ENCODE results near the gene ROCK2. TPM values are rescaled to one million over a fixed set of nuclear protein-coding genes. Genes with fewer than 3 reads are reported as not detected.
A peak's percentile ranks its signal among the peaks of the same experiment; 100 is the strongest.

ROCK2 gene
- total RNA-seq, 2 donors from 2014 or later, result 15.0 to 17.6 TPM

DNA sequence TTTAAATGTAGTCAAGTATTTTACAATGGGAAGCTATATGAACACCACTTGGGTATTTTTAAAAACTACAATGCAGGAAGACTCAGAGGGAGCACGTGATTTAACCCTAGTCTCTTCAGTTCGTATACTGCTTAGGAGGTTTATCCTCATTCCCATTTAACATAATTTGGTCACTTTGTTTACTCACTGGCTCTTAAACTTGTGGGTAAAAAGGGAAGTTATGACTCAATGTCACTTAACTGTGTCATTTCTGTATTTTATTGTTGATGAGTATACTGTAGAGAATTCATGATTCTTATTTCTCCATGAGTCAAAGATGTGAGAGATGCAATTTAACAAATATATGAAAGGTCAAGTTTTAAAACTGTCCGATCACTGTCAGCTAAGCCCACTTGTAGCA lies 141.0 kb downstream of the ROCK2 start:
- no peak overlapping the region for H3K27ac Mint-ChIP-seq
- no peak for DNase-seq
- peak; percentile 20 for ATAC-seq

DNA sequence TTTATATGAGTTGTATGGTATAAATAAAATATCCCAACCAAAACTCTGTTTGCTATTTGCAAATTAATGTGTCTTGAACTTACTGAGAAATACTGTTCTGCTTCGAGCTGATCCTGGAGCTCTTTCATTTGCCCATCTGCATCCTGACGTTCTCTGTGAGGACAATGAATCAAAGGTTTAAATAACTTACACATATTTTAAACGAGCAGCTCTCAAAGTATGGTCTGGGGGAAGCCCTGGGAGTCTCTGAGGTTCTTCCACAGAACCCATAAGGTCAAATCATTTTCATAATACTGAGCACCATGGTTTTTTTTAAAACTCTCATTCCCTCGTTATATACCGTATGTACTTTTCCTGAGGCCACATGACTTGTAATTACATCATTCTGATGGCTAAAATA lies 142.5 kb downstream of the ROCK2 start:
- peaks cover 26% of the 10 kb centered on the region for H3K4me1 Mint-ChIP-seq
- no peak for DNase-seq

More for the DNA sequence above, 141.0 kb downstream of the ROCK2 start:
- Mint-ChIP-seq H3K27me3 (no peaks in the 10 kb centered on the region), H3K4me1 (peaks cover 26% of the 10 kb centered on the region), H3K36me3 (ENCODE audit: low read depth) (peaks cover 5% of the 10 kb centered on the region), H3K4me3 (no peak overlapping the region)
- H3K9me3 ChIP-seq (ENCODE audit: control insufficient read depth, low read length, poor library complexity, severe bottlenecking), result no peaks in the 10 kb centered on the region

DNA sequence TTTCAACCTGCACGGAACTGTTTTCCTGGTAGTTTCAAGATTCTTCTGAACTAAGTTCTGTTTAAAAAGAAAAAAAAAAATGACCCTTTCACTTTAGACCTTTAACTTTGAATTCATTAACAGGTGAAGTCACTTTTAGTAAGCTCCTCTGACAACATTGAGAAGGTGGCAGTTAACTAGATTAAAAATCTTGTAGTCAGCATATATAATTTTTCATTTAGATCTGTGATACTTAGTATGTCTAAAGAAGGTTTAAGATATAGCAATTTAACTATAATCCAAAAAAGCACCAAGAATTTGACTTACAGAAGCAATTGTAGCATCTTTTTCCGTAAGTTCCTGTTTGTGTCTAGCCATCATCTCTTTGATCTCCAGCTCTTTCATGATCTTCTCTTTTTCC lies 143.8 kb downstream of the ROCK2 start:
- H3K9me3 ChIP-seq (ENCODE audit: control insufficient read depth, low read length, poor library complexity, severe bottlenecking), result no peaks in the 10 kb centered on the region
- Mint-ChIP-seq H3K27me3 (no peaks in the 10 kb centered on the region), H3K27ac (no peak overlapping the region)

More for the DNA sequence above, 142.5 kb downstream of the ROCK2 start:
- peaks cover 5% of the 10 kb centered on the region for H3K36me3 Mint-ChIP-seq (ENCODE audit: low read depth)
- H3K9me3 ChIP-seq (ENCODE audit: control insufficient read depth, low read length, poor library complexity, severe bottlenecking), result no peaks in the 10 kb centered on the region
- no peak for ATAC-seq
- H3K27me3 Mint-ChIP-seq, result no peaks in the 10 kb centered on the region
- no peak overlapping the region for H3K4me3 Mint-ChIP-seq
- H3K27ac Mint-ChIP-seq, result no peak overlapping the region

GRCh38 chr2:11196246-11196645 lies 148.2 kb downstream of the ROCK2 start:
- H3K27ac Mint-ChIP-seq, result peak overlapping the region; percentile 83
- peaks cover 13% of the 10 kb centered on the region for H3K36me3 Mint-ChIP-seq (ENCODE audit: low read depth)
- no peak overlapping the region for H3K4me3 Mint-ChIP-seq
- no peak for ATAC-seq
- H3K4me1 Mint-ChIP-seq, result peaks cover 4% of the 10 kb centered on the region
- DNase-seq, result no peak
- no peaks in the 10 kb centered on the region for H3K9me3 ChIP-seq (ENCODE audit: control insufficient read depth, low read length, poor library complexity, severe bottlenecking)
- H3K27me3 Mint-ChIP-seq, result no peaks in the 10 kb centered on the region

More for the DNA sequence above, 143.8 kb downstream of the ROCK2 start:
- DNase-seq (no peak), ATAC-seq (no peak)
- no peak overlapping the region for H3K4me3 Mint-ChIP-seq
- peaks cover 25% of the 10 kb centered on the region for H3K4me1 Mint-ChIP-seq
- H3K36me3 Mint-ChIP-seq (ENCODE audit: low read depth), result peaks cover 9% of the 10 kb centered on the region

DNA sequence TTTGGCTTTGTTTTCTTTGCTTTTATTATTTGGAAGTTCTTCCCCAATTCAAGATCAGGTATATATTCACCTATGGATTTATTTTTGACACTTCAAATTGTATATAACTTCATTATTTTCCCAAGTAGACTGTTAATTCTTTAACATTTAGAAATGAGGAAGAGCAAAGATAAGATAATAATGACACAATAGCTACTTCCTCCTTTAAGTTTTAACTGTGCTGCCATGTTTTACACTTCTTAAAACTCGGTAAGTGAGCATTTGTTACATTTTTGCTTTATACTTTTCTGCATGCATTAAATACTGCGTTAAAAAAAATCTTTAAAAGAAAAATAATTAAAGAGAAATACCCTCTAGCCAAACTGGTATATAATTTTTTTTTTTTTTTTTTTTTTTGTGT lies 156.7 kb downstream of the ROCK2 start:
- Mint-ChIP-seq H3K36me3 (ENCODE audit: low read depth) (peaks cover 5% of the 10 kb centered on the region), H3K4me3 (no peak overlapping the region), H3K27me3 (no peaks in the 10 kb centered on the region), H3K27ac (no peak overlapping the region), H3K4me1 (peaks cover 4% of the 10 kb centered on the region)
- DNase-seq (no peak), ATAC-seq (no peak)
- no peaks in the 10 kb centered on the region for H3K9me3 ChIP-seq (ENCODE audit: control insufficient read depth, low read length, poor library complexity, severe bottlenecking)

- H3K36me3 Mint-ChIP-seq (ENCODE audit: low read depth), result peaks cover 5% of the 10 kb centered on the region
- ATAC-seq, result no peak
These were observed 157.3 kb downstream of the ROCK2 start for GRCh38 chr2:11187083-11187619.

GRCh38 chr2:11186145-11186544 lies 158.3 kb downstream of the ROCK2 start:
- Mint-ChIP-seq H3K27me3 (no peaks in the 10 kb centered on the region), H3K27ac (no peak overlapping the region), H3K4me3 (no peak overlapping the region), H3K36me3 (ENCODE audit: low read depth) (peaks cover 5% of the 10 kb centered on the region), H3K4me1 (peaks cover 4% of the 10 kb centered on the region)
- DNase-seq (no peak), ATAC-seq (no peak)
- no peaks in the 10 kb centered on the region for H3K9me3 ChIP-seq (ENCODE audit: control insufficient read depth, low read length, poor library complexity, severe bottlenecking)

More at GRCh38 chr2:11187083-11187619, 157.3 kb downstream of the ROCK2 start:
- H3K4me1 Mint-ChIP-seq, result peaks cover 4% of the 10 kb centered on the region
- H3K27me3 Mint-ChIP-seq, result no peaks in the 10 kb centered on the region
- no peak overlapping the region for H3K27ac Mint-ChIP-seq
- H3K9me3 ChIP-seq (ENCODE audit: control insufficient read depth, low read length, poor library complexity, severe bottlenecking), result no peaks in the 10 kb centered on the region
- DNase-seq, result no peak
- no peak overlapping the region for H3K4me3 Mint-ChIP-seq

GRCh38 chr2:11182951-11183350 lies 161.5 kb downstream of the ROCK2 start:
- H3K9me3 ChIP-seq (ENCODE audit: control insufficient read depth, low read length, poor library complexity, severe bottlenecking), result no peaks in the 10 kb centered on the region
- Mint-ChIP-seq H3K27ac (no peak overlapping the region), H3K4me1 (peaks cover 4% of the 10 kb centered on the region), H3K4me3 (no peak overlapping the region), H3K36me3 (ENCODE audit: low read depth) (peaks cover 9% of the 10 kb centered on the region), H3K27me3 (no peaks in the 10 kb centered on the region)
- no peak for ATAC-seq
- DNase-seq, result no peak

GRCh38 chr2:11180653-11181052 lies 163.8 kb downstream of the ROCK2 start:
- H3K4me1 Mint-ChIP-seq, result peaks cover 4% of the 10 kb centered on the region
- H3K36me3 Mint-ChIP-seq (ENCODE audit: low read depth), result peaks cover 3% of the 10 kb centered on the region
- H3K27me3 Mint-ChIP-seq, result no peaks in the 10 kb centered on the region
- ATAC-seq (no peak), DNase-seq (no peak)
- H3K27ac Mint-ChIP-seq, result no peak overlapping the region
- H3K9me3 ChIP-seq (ENCODE audit: control insufficient read depth, low read length, poor library complexity, severe bottlenecking), result no peaks in the 10 kb centered on the region
- H3K4me3 Mint-ChIP-seq, result no peak overlapping the region

DNA sequence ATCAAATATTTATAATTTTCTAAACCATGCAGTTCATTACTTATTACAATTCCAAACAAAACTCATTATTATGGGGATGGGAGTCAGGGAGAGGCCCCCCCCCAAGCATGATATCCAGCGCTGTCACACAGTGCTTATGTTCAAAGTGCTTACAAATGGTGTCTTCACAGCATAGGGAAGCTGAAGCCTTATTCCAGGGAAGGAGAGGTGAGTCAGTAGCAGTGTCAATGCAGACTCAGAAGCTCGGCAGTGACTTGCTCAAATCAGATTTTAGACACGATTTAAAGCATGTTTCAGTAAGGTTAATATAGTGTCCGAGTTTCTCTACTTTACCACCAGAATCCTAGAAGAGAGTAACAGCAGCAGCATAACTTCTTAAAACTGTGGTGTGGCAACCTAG lies 164.5 kb downstream of the ROCK2 start:
- DNase-seq, result no peak
- Mint-ChIP-seq H3K27me3 (no peaks in the 10 kb centered on the region), H3K4me3 (no peak overlapping the region), H3K36me3 (ENCODE audit: low read depth) (peaks cover 3% of the 10 kb centered on the region), H3K4me1 (peaks cover 12% of the 10 kb centered on the region), H3K27ac (no peak overlapping the region)
- no peak for ATAC-seq
- no peaks in the 10 kb centered on the region for H3K9me3 ChIP-seq (ENCODE audit: control insufficient read depth, low read length, poor library complexity, severe bottlenecking)

- H3K27me3 Mint-ChIP-seq, result no peaks in the 10 kb centered on the region
- H3K4me3 Mint-ChIP-seq, result no peak overlapping the region
- DNase-seq, result no peak
- peaks cover 3% of the 10 kb centered on the region for H3K36me3 Mint-ChIP-seq (ENCODE audit: low read depth)
- no peaks in the 10 kb centered on the region for H3K9me3 ChIP-seq (ENCODE audit: control insufficient read depth, low read length, poor library complexity, severe bottlenecking)
- no peak for ATAC-seq
- no peak overlapping the region for H3K27ac Mint-ChIP-seq
- H3K4me1 Mint-ChIP-seq, result peaks cover 12% of the 10 kb centered on the region
These were observed 165.2 kb downstream of the ROCK2 start for GRCh38 chr2:11179196-11179595.

DNA sequence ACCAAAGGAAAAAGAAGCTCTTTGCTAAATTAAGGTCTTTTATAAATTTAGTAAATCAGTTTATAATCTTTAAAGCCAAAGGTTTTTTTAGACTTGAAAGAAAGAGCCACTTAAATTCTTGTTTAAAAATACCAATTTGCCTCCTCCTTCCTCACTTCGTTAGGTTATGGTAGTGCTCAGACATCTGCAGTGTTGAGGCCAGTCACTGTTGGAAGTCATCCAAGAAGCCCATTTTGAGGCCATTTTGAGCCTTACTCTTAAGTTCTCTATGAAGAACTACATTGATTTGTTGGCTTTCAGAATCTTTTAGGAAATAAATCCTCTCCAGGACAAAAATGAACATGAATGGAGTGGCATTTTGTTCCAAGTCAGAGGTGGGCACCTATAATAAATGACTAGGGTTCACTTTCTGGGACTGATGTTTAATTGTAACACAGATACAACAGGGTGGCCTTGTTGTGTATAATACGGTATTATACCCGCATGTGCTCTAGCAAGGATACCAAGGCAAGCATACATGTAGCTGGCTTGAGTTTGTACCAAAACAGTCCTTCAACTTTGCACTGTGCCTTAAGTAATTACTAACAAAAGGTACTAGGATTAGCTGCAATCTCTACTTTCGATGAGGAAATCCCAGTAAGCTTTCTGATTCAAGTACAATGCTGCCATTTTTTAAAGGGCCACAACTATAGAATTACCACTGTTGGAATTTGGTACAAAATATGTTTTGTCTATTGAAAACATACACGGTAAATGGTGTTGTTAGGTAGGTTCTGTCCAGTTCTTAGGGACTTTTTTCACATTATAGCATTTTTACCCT lies 166.4 kb downstream of the ROCK2 start:
- Mint-ChIP-seq H3K4me1 (peaks cover 10% of the 10 kb centered on the region), H3K27ac (no peak overlapping the region), H3K4me3 (no peak overlapping the region), H3K36me3 (ENCODE audit: low read depth) (peaks cover 3% of the 10 kb centered on the region), H3K27me3 (no peaks in the 10 kb centered on the region)
- no peaks in the 10 kb centered on the region for H3K9me3 ChIP-seq (ENCODE audit: control insufficient read depth, low read length, poor library complexity, severe bottlenecking)
- no peak for DNase-seq
- no peak for ATAC-seq

DNA sequence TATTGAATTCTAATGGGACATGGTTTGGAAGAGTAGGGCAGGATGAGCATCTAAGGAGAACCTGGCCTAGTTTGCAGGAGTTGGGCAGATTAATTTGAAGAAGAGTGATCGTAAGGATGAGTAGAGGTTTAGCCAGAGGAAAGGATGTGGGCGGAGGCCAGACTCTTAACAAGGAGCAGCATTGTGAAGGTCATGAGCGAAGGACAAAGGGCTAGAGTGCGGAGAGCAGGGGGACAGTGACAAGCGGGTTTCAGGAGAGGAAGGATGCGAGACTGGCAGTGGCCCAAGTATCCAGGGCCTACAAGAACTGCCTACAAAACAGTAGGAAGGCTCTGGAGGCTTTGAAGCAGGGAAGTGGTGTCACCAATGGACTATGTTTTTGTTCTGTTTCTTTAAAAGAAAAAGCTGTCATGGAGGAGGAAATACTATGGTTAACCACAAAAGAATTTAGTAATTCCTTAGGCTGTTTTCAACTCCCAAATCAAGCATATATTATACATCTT lies 169.1 kb downstream of the ROCK2 start:
- H3K27me3 Mint-ChIP-seq, result no peaks in the 10 kb centered on the region
- peaks cover 10% of the 10 kb centered on the region for H3K4me1 Mint-ChIP-seq
- peak overlapping the region; percentile 1 for H3K27ac Mint-ChIP-seq
- no peak overlapping the region for H3K4me3 Mint-ChIP-seq
- no peaks in the 10 kb centered on the region for H3K9me3 ChIP-seq (ENCODE audit: control insufficient read depth, low read length, poor library complexity, severe bottlenecking)
- H3K36me3 Mint-ChIP-seq (ENCODE audit: low read depth), result peaks cover 3% of the 10 kb centered on the region
- ATAC-seq, result no peak
- no peak for DNase-seq

Measured in T-helper 17 cell (primary cell).